Naive thymus-derived CD8-positive, alpha-beta T cell (primary cell): Measurements from ENCODE around the gene CHAF1B. TPM values are rescaled to one million over a fixed set of nuclear protein-coding genes. Genes with fewer than 3 reads are reported as not detected.
"Not testable (repeated sequence)": the region's sequence is repeated elsewhere in the genome, so short reads cannot be mapped to it uniquely, and the experiment has no call there.

ENCODE experiments used
- ATAC-seq, 2 donors: fragments of 150-1000 bp; cut with Tn5 transposase in 1 of 2; sonication (Bioruptor Pico), chemical (Tn5 transposase) in 1 of 2; 1 replicate in 1 of 2; 2 replicates in 1 of 2; pipeline ENCODE4 v1.10.0; 2021; ENCODE audit warnings: mild to moderate bottlenecking in 2 of 2, moderate library complexity in 2 of 2
- POLR2A ChIA-PET: fragments of 350-600 bp; sonication (Branson Sonifier 250); formaldehyde crosslinking; loops from one replicate; lab custom pipeline; 2021; ENCODE audit warnings: antibody characterized with exemption; lab: Charles Lee
- DNase-seq, 10 donors: peaks; one replicate each; pipeline versions ENCODE4 v3.0.0 to v3.0.0-alpha.2; 2020 to 2022
- H3K27ac Mint-ChIP-seq, 10 donors: one replicate each; pipeline ENCODE4 v1.8.0; 2020 to 2022; ENCODE audit warnings: mild to moderate bottlenecking in 10 of 10, mixed read lengths in 10 of 10, moderate library complexity in 4 of 10, inconsistent platforms in 1 of 10
- H3K27me3 Mint-ChIP-seq, 5 donors: one replicate each; pipeline ENCODE4 v1.8.0; 2021 to 2022; ENCODE audit warnings: mixed read lengths in 5 of 5
- H3K36me3 Mint-ChIP-seq, 3 donors: one replicate each; pipeline ENCODE4 v1.8.0; 2020 to 2022; ENCODE audit warnings: mixed read lengths in 3 of 3, mild to moderate bottlenecking in 2 of 3, inconsistent platforms in 1 of 3
- H3K4me1 Mint-ChIP-seq, 4 donors: one replicate each; pipeline ENCODE4 v1.8.0; 2021 to 2022; ENCODE audit warnings: mixed read lengths in 4 of 4
- H3K4me3 Mint-ChIP-seq, 10 donors: one replicate each; pipeline ENCODE4 v1.8.0; 2020 to 2022; ENCODE audit warnings: mild to moderate bottlenecking in 10 of 10, mixed read lengths in 10 of 10, moderate library complexity in 6 of 10, inconsistent platforms in 1 of 10
- H3K9me3 Mint-ChIP-seq, 9 donors: one replicate each; pipeline ENCODE4 v1.8.0; 2020 to 2022; ENCODE audit warnings: mixed read lengths in 9 of 9, mild to moderate bottlenecking in 3 of 9, inconsistent platforms in 1 of 9, moderate library complexity in 1 of 9
- polyA plus RNA-seq, 3 donors: library from polyadenylated mRNA; unstranded; fragments of 300-500 nt; fragmentation: Illumina TruSeq; gene quantifications; one replicate each; pipeline ENCODE4 v1.2.3, GENCODE V29; 2021
- total RNA-seq, 8 experiments: library from RNA in 2 of 8; stranded (reverse) in 2 of 8; gene quantifications; one replicate each; pipeline ENCODE4 v1.2.3 and lab custom pipeline; 2021 to 2026

The CHAF1B gene
- total and polyA plus RNA-seq, 5 experiments from 2014 or later: 0.65 to 2.6 (median 1.1) TPM

GRCh38 chr21:36395353-36396111 lies 10.3 kb downstream of the CHAF1B start:
- no peaks in the 10 kb centered on the region for H3K27me3 Mint-ChIP-seq
- H3K9me3 Mint-ChIP-seq: peaks cover 0 to 7% (median 0%) of the 10 kb centered on the region in 9 donors

GRCh38 chr21:36396325-36396724 lies 11.1 kb downstream of the CHAF1B start:
- Mint-ChIP-seq H3K27me3 (no peaks in the 10 kb centered on the region), H3K9me3 (peaks cover 0 to 6% (median 0%) of the 10 kb centered on the region in 9 donors), H3K27ac (peak overlapping the region in 1 of 10 donors; percentile 53), H3K4me1 (peaks cover 0 to 3% (median 0%) of the 10 kb centered on the region in 4 donors), H3K4me3 (no peak overlapping the region), H3K36me3 (peaks cover 3 to 43% (median 25%) of the 10 kb centered on the region in 3 donors)
- POLR2A ChIA-PET: no interaction called here
- ATAC-seq: no peak
- no peak for DNase-seq

More at GRCh38 chr21:36395353-36396111, 10.3 kb downstream of the CHAF1B start:
- no peak overlapping the region for H3K4me3 Mint-ChIP-seq
- POLR2A ChIA-PET: no interaction called here
- H3K36me3 Mint-ChIP-seq: peaks cover 6 to 42% (median 25%) of the 10 kb centered on the region in 3 donors
- ATAC-seq (no peak), DNase-seq (no peak)
- peak overlapping the region in 1 of 10 donors; percentile 53 for H3K27ac Mint-ChIP-seq
- H3K4me1 Mint-ChIP-seq: peaks cover 0 to 3% (median 0%) of the 10 kb centered on the region in 4 donors

GRCh38 chr21:36396971-36397370 lies 11.8 kb downstream of the CHAF1B start:
- Mint-ChIP-seq H3K27me3 (no peaks in the 10 kb centered on the region), H3K4me1 (peaks cover 0 to 3% (median 0%) of the 10 kb centered on the region in 4 donors), H3K4me3 (no peak overlapping the region), H3K36me3 (peaks cover 0 to 41% (median 21%) of the 10 kb centered on the region in 3 donors), H3K9me3 (peaks cover 0 to 5% (median 0%) of the 10 kb centered on the region in 9 donors), H3K27ac (peak overlapping the region in 2 of 10 donors; percentile 15 to 18)
- POLR2A ChIA-PET: no interaction called here
- DNase-seq (no peak), ATAC-seq (no peak)

- H3K36me3 Mint-ChIP-seq: peaks cover 0 to 44% (median 18%) of the 10 kb centered on the region in 3 donors
- peaks cover 0 to 3% (median 0%) of the 10 kb centered on the region in 4 donors for H3K4me1 Mint-ChIP-seq
- POLR2A ChIA-PET: no interaction called here
- no peak for DNase-seq
- peaks cover 0 to 5% (median 0%) of the 10 kb centered on the region in 9 donors for H3K9me3 Mint-ChIP-seq
- no peak for ATAC-seq
- H3K27me3 Mint-ChIP-seq: no peaks in the 10 kb centered on the region
- H3K4me3 Mint-ChIP-seq: no peak overlapping the region
- H3K27ac Mint-ChIP-seq: no peak overlapping the region
Observed at GRCh38 chr21:36397606-36398005, 12.4 kb downstream of the CHAF1B start.

GRCh38 chr21:36399736-36400135 lies 14.5 kb downstream of the CHAF1B start:
- H3K4me3 Mint-ChIP-seq, ATAC-seq, H3K27me3 Mint-ChIP-seq, H3K27ac Mint-ChIP-seq, DNase-seq, H3K4me1 Mint-ChIP-seq, H3K9me3 Mint-ChIP-seq: not testable (repeated sequence)
- POLR2A ChIA-PET: interaction anchor here (0.6 kb wide), 1 partner anchor 307 kb away, joined by 3 read pairs; no protein-coding TSS in a partner anchor
- H3K36me3 Mint-ChIP-seq: peaks cover 0 to 48% (median 25%) of the 10 kb centered on the region in 3 donors

- no peaks in the 10 kb centered on the region for H3K27me3 Mint-ChIP-seq
- DNase-seq (no peak), ATAC-seq (no peak)
- H3K4me3 Mint-ChIP-seq: no peak overlapping the region
- POLR2A ChIA-PET: no interaction called here
- H3K9me3 Mint-ChIP-seq: no peaks in the 10 kb centered on the region
- no peak overlapping the region for H3K27ac Mint-ChIP-seq
- H3K4me1 Mint-ChIP-seq: peaks cover 0 to 4% (median 1%) of the 10 kb centered on the region in 4 donors
- H3K36me3 Mint-ChIP-seq: peaks cover 0 to 47% (median 21%) of the 10 kb centered on the region in 3 donors
Observed at GRCh38 chr21:36400719-36401118, 15.5 kb downstream of the CHAF1B start.

GRCh38 chr21:36402339-36402738 lies 17.1 kb downstream of the CHAF1B start:
- POLR2A ChIA-PET: interaction anchor here (0.6 kb wide), 1 partner anchor 158 kb away, joined by 5 read pairs; no protein-coding TSS in a partner anchor
- Mint-ChIP-seq H3K4me3 (no peak overlapping the region), H3K27ac (no peak overlapping the region), H3K4me1 (peaks cover 0 to 4% (median 0%) of the 10 kb centered on the region in 4 donors), H3K9me3 (no peaks in the 10 kb centered on the region), H3K36me3 (peaks cover 0 to 39% (median 25%) of the 10 kb centered on the region in 3 donors), H3K27me3 (no peaks in the 10 kb centered on the region)
- DNase-seq (no peak), ATAC-seq (no peak)

GRCh38 chr21:36403713-36404112 lies 18.5 kb downstream of the CHAF1B start:
- DNase-seq (no peak), ATAC-seq (no peak)
- Mint-ChIP-seq H3K36me3 (peaks cover 0 to 38% (median 24%) of the 10 kb centered on the region in 3 donors), H3K4me3 (no peak overlapping the region), H3K27me3 (no peaks in the 10 kb centered on the region), H3K27ac (no peak overlapping the region), H3K9me3 (no peaks in the 10 kb centered on the region), H3K4me1 (peaks cover 0 to 4% (median 1%) of the 10 kb centered on the region in 4 donors)
- POLR2A ChIA-PET: no interaction called here

GRCh38 chr21:36408568-36408967 lies 23.4 kb downstream of the CHAF1B start:
- Mint-ChIP-seq H3K4me1 (peaks cover 0 to 2% (median 1%) of the 10 kb centered on the region in 4 donors), H3K36me3 (peaks cover 0 to 30% (median 19%) of the 10 kb centered on the region in 3 donors), H3K9me3 (no peaks in the 10 kb centered on the region), H3K27ac (no peak overlapping the region), H3K27me3 (no peaks in the 10 kb centered on the region), H3K4me3 (no peak overlapping the region)
- DNase-seq (no peak), ATAC-seq (no peak)
- POLR2A ChIA-PET: no interaction called here

- no peaks in the 10 kb centered on the region for H3K27me3 Mint-ChIP-seq
- ATAC-seq: no peak
- H3K4me3 Mint-ChIP-seq: no peak overlapping the region
- DNase-seq: no peak
- H3K36me3 Mint-ChIP-seq: peaks cover 0 to 38% (median 21%) of the 10 kb centered on the region in 3 donors
- H3K4me1 Mint-ChIP-seq: peaks cover 0 to 2% (median 0%) of the 10 kb centered on the region in 4 donors
- no peaks in the 10 kb centered on the region for H3K9me3 Mint-ChIP-seq
- no peak overlapping the region for H3K27ac Mint-ChIP-seq
- POLR2A ChIA-PET: no interaction called here
Observed at GRCh38 chr21:36411301-36411700, 26.1 kb downstream of the CHAF1B start.

GRCh38 chr21:36412916-36413315 lies 27.7 kb downstream of the CHAF1B start:
- POLR2A ChIA-PET: no interaction called here
- H3K4me1 Mint-ChIP-seq: peaks cover 0 to 2% (median 0%) of the 10 kb centered on the region in 4 donors
- ATAC-seq (no peak), DNase-seq (no peak)
- no peak overlapping the region for H3K4me3 Mint-ChIP-seq
- H3K27ac Mint-ChIP-seq: no peak overlapping the region
- no peaks in the 10 kb centered on the region for H3K9me3 Mint-ChIP-seq
- H3K27me3 Mint-ChIP-seq: no peaks in the 10 kb centered on the region
- peaks cover 0 to 42% (median 18%) of the 10 kb centered on the region in 3 donors for H3K36me3 Mint-ChIP-seq

- Mint-ChIP-seq H3K36me3 (peaks cover 0 to 36% (median 18%) of the 10 kb centered on the region in 3 donors), H3K4me1 (peaks cover 0 to 2% (median 0%) of the 10 kb centered on the region in 4 donors), H3K27ac (no peak overlapping the region), H3K9me3 (no peaks in the 10 kb centered on the region), H3K27me3 (no peaks in the 10 kb centered on the region), H3K4me3 (no peak overlapping the region)
- POLR2A ChIA-PET: no interaction called here
- no peak for ATAC-seq
- no peak for DNase-seq
Observed at GRCh38 chr21:36415375-36415774, 30.2 kb downstream of the CHAF1B start.

GRCh38 chr21:36419241-36419640 lies 34.0 kb downstream of the CHAF1B start:
- no peaks in the 10 kb centered on the region for H3K27me3 Mint-ChIP-seq
- POLR2A ChIA-PET: no interaction called here
- DNase-seq (no peak), ATAC-seq (no peak)
- no peak overlapping the region for H3K27ac Mint-ChIP-seq
- H3K9me3 Mint-ChIP-seq: no peaks in the 10 kb centered on the region
- peaks cover 0 to 6% (median 1%) of the 10 kb centered on the region in 4 donors for H3K4me1 Mint-ChIP-seq
- peaks cover 0 to 20% (median 5%) of the 10 kb centered on the region in 3 donors for H3K36me3 Mint-ChIP-seq
- no peak overlapping the region for H3K4me3 Mint-ChIP-seq
